K562 (cell line): ENCODE measurements around the gene SDCCAG8. TPM values are rescaled to one million over a fixed set of nuclear protein-coding genes. Genes with fewer than 3 reads are reported as not detected.

ENCODE experiments used
- ATF3 ChIP-seq, 2 experiments: fragments of 450-650 bp in 1 of 2; sonication (generic) in 1 of 2; formaldehyde crosslinking in 1 of 2; IDR thresholded peaks in 1 of 2; conservative IDR thresholded peaks in 1 of 2; 2 replicates each; pipeline versions ENCODE4 v1.6.1 to v1.8.1; 2016 to 2023; ENCODE audit warnings: mild to moderate bottlenecking in 2 of 2, moderate library complexity in 2 of 2, inconsistent platforms in 1 of 2, missing genetic modification reagents in 1 of 2
- CREB3L1 ChIP-seq: fragments of 450-650 bp; IDR thresholded peaks from 2 replicates; pipeline ENCODE4 v1.6.1; 2014; ENCODE audit warnings: low read depth, mild to moderate bottlenecking, moderate library complexity, borderline replicate concordance
- ESRRB ChIP-seq: fragments of 250-450 bp; sonication (Bioruptor Pico); IDR thresholded peaks from 2 replicates; pipeline ENCODE4 v1.5.0; 2020; ENCODE audit warnings: mild to moderate bottlenecking, moderate library complexity, borderline replicate concordance
- HES1 ChIP-seq: fragments of 450-650 bp; IDR thresholded peaks from 2 replicates; pipeline ENCODE4 v1.6.1; 2016; ENCODE audit warnings: low read depth, mild to moderate bottlenecking, moderate library complexity
- HSF4 ChIP-seq: fragments of 250-450 bp; sonication (Bioruptor Pico); IDR thresholded peaks from 2 replicates; pipeline ENCODE4 v2.1.2; 2022; ENCODE audit warnings: mild to moderate bottlenecking, moderate library complexity, borderline replicate concordance
- IRF2 ChIP-seq: sonication (generic); formaldehyde crosslinking; IDR thresholded peaks from 2 replicates; pipeline ENCODE4 v1.8.1; 2022; ENCODE audit warnings: mild to moderate bottlenecking, missing genetic modification reagents
- KDM5B ChIP-seq: fragments of 200-600 bp; sonication (generic); IDR thresholded peaks from 2 replicates; pipeline ENCODE4 v1.6.1; 2012; ENCODE audit warnings: low read depth, mild to moderate bottlenecking, moderate library complexity, low read length, control low read depth, inconsistent platforms; ENCODE audit not compliant: insufficient replicate concordance
- NRF1 ChIP-seq, 2 experiments: fragments of 450-650 bp; IDR thresholded peaks in 1 of 2; conservative IDR thresholded peaks in 1 of 2; 2 replicates each; pipeline ENCODE4 v1.6.1; 2014; ENCODE audit warnings: mild to moderate bottlenecking in 2 of 2
- PHB2 ChIP-seq: fragments of 450-650 bp; IDR thresholded peaks from 2 replicates; pipeline ENCODE4 v1.6.1; 2017; ENCODE audit warnings: low read depth
- PHTF2 ChIP-seq: fragments of 250-450 bp; sonication (Bioruptor Pico); IDR thresholded peaks from 2 replicates; pipeline ENCODE4 v1.5.0; 2021; ENCODE audit warnings: mild to moderate bottlenecking
- REST ChIP-seq, 2 experiments: fragments of 450-650 bp; formaldehyde crosslinking in 1 of 2; IDR thresholded peaks; 2 replicates each; pipeline versions ENCODE4 v1.4.0 to v1.6.1; 2014 to 2020; ENCODE audit warnings: mild to moderate bottlenecking in 2 of 2, borderline replicate concordance in 1 of 2, low read depth in 1 of 2
- SLC30A9 ChIP-seq: fragments of 250-450 bp; sonication (Bioruptor Pico); IDR thresholded peaks from 2 replicates; pipeline ENCODE4 v1.8.0; 2022; ENCODE audit warnings: mild to moderate bottlenecking, moderate library complexity
- SMARCC2 ChIP-seq: fragments of 450-650 bp; IDR thresholded peaks from 2 replicates; pipeline ENCODE4 v1.6.1; 2017; ENCODE audit warnings: antibody characterized with exemption, moderate library complexity, mild to moderate bottlenecking, low read depth
- ZNF124 ChIP-seq: sonication (generic); formaldehyde crosslinking; IDR thresholded peaks from 2 replicates; pipeline ENCODE4 v1.8.1; 2022; ENCODE audit warnings: missing genetic modification reagents
- ZNF780A ChIP-seq: fragments of 250-450 bp; sonication (Bioruptor Pico); IDR thresholded peaks from 2 replicates; pipeline ENCODE4 v1.5.0; 2021; ENCODE audit warnings: mild to moderate bottlenecking
- polyA plus RNA-seq, 8 experiments: library from polyadenylated mRNA; depleted of rRNA in 4 of 8; stranded (reverse) in 5 of 8; unstranded in 3 of 8; fragments of >200 nt; fragmentation: Nextera tagmentation in 2 of 8; fragmentation: Illumina TruSeq in 1 of 8; extraction: Ambion mirVana in 2 of 8; extraction: Trizol in 1 of 8; gene quantifications; 2 replicates each; pipeline versions ENCODE4 v1.2.1 to v1.2.3, GENCODE V29; 2011 to 2014; ENCODE audit warnings: inconsistent platforms in 1 of 8, missing spikeins in 1 of 8
- total RNA-seq, 7 experiments: library from RNA; depleted of rRNA in 6 of 7; stranded (reverse); fragments of >200 nt in 6 of 7; fragmentation: Illumina TruSeq in 2 of 7; extraction: Trizol in 2 of 7; gene quantifications; 2 replicates each; pipeline versions ENCODE4 v1.2.1 to v1.2.3, GENCODE V29; 2011 to 2021; ENCODE audit warnings: low replicate concordance in 1 of 7

The SDCCAG8 gene
- total and polyA plus RNA-seq, 9 of the 15 experiments (the other 6 are each of a cell fraction or from before 2014, with no cell fraction given) = 17.9 to 36.7 (median 25.4) TPM

- no peak for TF ChIP-seq CREB3L1
- no peak for TF ChIP-seq SLC30A9 (CRISPR knock-in tag)
- no peak for TF ChIP-seq PHB2
- TF ChIP-seq KDM5B = no peak
- no peak for TF ChIP-seq ZNF780A (CRISPR knock-in tag)
- TF ChIP-seq ATF3 (IDR thresholded peaks at IDR 0.05) = no peak
- no peak for TF ChIP-seq ATF3 (CRISPR knock-in tag; conservative IDR thresholded peaks at IDR 0.05)
- no peak for TF ChIP-seq HSF4 (CRISPR knock-in tag)
- 0 out of 2 replicates have a peak, but pooled peaks have one; percentile 24 for TF ChIP-seq SMARCC2
- TF ChIP-seq NRF1 (conservative IDR thresholded peaks at IDR 0.05 in 1 of 2, IDR thresholded peaks at IDR 0.05 in 1 of 2) = no peak
- no peak for TF ChIP-seq ESRRB (CRISPR knock-in tag)
- no peak for TF ChIP-seq REST (IDR thresholded peaks at IDR 0.05; ENCODE audit: borderline replicate concordance)
- 0 out of 2 replicates have a peak, but pooled peaks have one; percentile 33 for TF ChIP-seq REST (CRISPR knock-in tag; IDR thresholded peaks at IDR 0.05; ENCODE audit: low read depth)
- TF ChIP-seq HES1 = 0 out of 2 replicates have a peak, but pooled peaks have one; percentile 34
- TF ChIP-seq PHTF2 (CRISPR knock-in tag) = no peak
- no peak for TF ChIP-seq ZNF124 (CRISPR knock-in tag)
- TF ChIP-seq IRF2 (CRISPR knock-in tag) = no peak
Measured at GRCh38 chr1:243254233-243254926, 1.5 kb upstream of the SDCCAG8 start (continued).
